GM12891 (cell line): ENCODE data around the gene SDHA.
"Not testable (repeated sequence)": the region's sequence is repeated elsewhere in the genome, so short reads cannot be mapped to it uniquely, and the experiment has no call there.

ENCODE experiments used
- POLR2A ChIP-seq: IDR thresholded peaks from 2 replicates; pipeline ENCODE4 v1.6.1; 2011; ENCODE audit warnings: low read depth, low read length, control low read depth
- POLR2AphosphoS5 ChIP-seq: IDR thresholded peaks from 2 replicates; pipeline ENCODE4 v1.6.1; 2011; ENCODE audit warnings: low read depth, low read length, control low read depth
- POU2F2 ChIP-seq: IDR thresholded peaks from 2 replicates; pipeline ENCODE4 v1.6.1; 2011; ENCODE audit warnings: low read depth, mild to moderate bottlenecking, control low read depth, low read length, moderate library complexity

GRCh38 chr5:251538-251937 is 33.4 kb downstream of the SDHA start:
- TF ChIP-seq POLR2A, POLR2AphosphoS5, POU2F2: not testable (repeated sequence)
